Uterus (tissue), 4 donors: ENCODE data around the gene E2F2. TPM values are rescaled to one million over a fixed set of nuclear protein-coding genes. Genes with fewer than 3 reads are reported as not detected.

Source experiments
- DNase-seq, 2 donors: peaks; one replicate each; pipeline ENCODE4 v3.0.0-alpha.2; 2019 to 2020
- H3K27ac ChIP-seq, 2 donors: fragments of 200-600 bp; sonication (generic); 1 replicate in 1 of 2; 2 replicates in 1 of 2; pipeline ENCODE4 v1.5.1; 2016 to 2018
- H3K27me3 ChIP-seq, 2 donors: fragments of 200-600 bp; sonication (generic); one replicate each; pipeline ENCODE4 v1.5.1; 2018 to 2019; ENCODE audit warnings: control low read depth in 1 of 2
- H3K36me3 ChIP-seq, 2 donors: fragments of 200-600 bp; sonication (generic); one replicate each; pipeline ENCODE4 v1.5.1; 2019; ENCODE audit warnings: control low read depth in 1 of 2
- H3K4me1 ChIP-seq, 2 donors: fragments of 200-600 bp; sonication (generic); one replicate each; pipeline ENCODE4 v1.5.1; 2018 to 2019; ENCODE audit warnings: control low read depth in 1 of 2
- H3K4me3 ChIP-seq, 2 donors: fragments of 200-600 bp; sonication (generic); 1 replicate in 1 of 2; 2 replicates in 1 of 2; pipeline ENCODE4 v1.5.1; 2018 to 2019; ENCODE audit warnings: mild to moderate bottlenecking in 1 of 2
- H3K9me3 ChIP-seq, 2 donors: fragments of 200-600 bp; sonication (generic); one replicate each; pipeline ENCODE4 v1.5.1; 2019; ENCODE audit warnings: control low read depth in 1 of 2
- POLR2A ChIP-seq, 2 donors: fragments of 450-650 bp; IDR thresholded peaks; one replicate each; pipeline ENCODE4 v1.6.1; 2016; ENCODE audit warnings: antibody characterized with exemption in 2 of 2, mild to moderate bottlenecking in 1 of 2, moderate library complexity in 1 of 2
- intact Hi-C: fragments of 100-400 bp; cut with DNase I; formaldehyde crosslinking; loops from one replicate; pipeline ENCODE4 v1.15.1; 2023; ENCODE audit warnings: low total_unique reads
- total RNA-seq, 4 donors: library from RNA; depleted of rRNA in 3 of 4; stranded (reverse); fragments of >200 nt in 3 of 4; gene quantifications; one replicate each; pipeline versions ENCODE4 v1.1.0 to v1.2.4, GENCODE V29; 2014 to 2023
- TF ChIP-seq, protein P1 (sequence below), 4 experiments: fragments of 200-600 bp in 2 of 4; fragments of 450-650 bp in 2 of 4; sonication (generic) in 2 of 4; IDR thresholded peaks; one replicate each; pipeline ENCODE4 v1.5.1; 2016 to 2019; ENCODE audit warnings: antibody characterized with exemption in 4 of 4, mild to moderate bottlenecking in 2 of 4, moderate library complexity in 1 of 4
- donor health status: DM: yes; HTN: yes; CAD: no.

The E2F2 gene
- total RNA-seq, 4 donors from 2014 or later, result 0.12 to 4.4 TPM; not detected in 2

DNA sequence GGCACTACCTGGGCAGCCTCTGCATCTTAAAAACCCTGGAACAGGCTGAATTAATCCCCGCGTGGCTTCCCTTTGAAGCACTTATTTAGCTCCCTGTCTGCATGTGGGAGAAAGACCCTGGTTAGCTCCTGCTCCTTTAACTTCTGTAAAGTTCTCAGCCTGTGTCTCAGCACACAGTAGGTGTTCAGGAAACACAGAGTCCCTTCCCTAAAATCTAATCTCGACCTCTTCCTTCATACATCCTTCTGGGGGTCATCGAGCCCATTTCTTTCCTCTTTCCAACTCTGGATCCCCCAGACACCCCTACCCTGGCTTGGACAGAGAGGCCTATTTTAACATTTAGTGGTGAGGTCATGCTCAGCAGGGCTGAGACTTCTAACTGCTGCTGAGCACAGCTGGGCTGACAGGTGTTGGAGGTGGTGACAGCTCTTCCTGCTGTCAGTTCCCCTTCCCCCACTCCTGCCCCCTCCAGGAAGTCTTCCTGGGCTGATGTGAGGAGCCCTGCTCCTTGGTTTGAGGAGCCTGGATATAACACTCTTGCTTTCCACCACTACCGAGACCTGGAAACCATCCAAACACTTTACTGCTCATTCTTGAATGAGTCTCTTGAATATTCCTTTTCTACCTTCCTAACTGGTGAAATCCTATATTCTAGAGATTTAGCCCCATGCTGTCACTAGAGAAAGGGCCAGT is 5.3 kb downstream of the E2F2 start:
- H3K27me3 ChIP-seq, result no peaks in the 10 kb centered on the region
- intact Hi-C loops, result loop anchor here (2.0 kb wide), 1 partner anchor 15 kb away; no protein-coding TSS in a partner anchor
- H3K27ac ChIP-seq, result no peak overlapping the region
- H3K36me3 ChIP-seq, result no peaks in the 10 kb centered on the region
- peaks cover 0 to 6% of the 10 kb centered on the region in 2 donors for H3K4me1 ChIP-seq
- no peak overlapping the region for H3K4me3 ChIP-seq
- DNase-seq, result no peak
- no peaks in the 10 kb centered on the region for H3K9me3 ChIP-seq
- no peak for TF ChIP-seq POLR2A (IDR thresholded peaks at IDR 0.05)
- TF ChIP-seq, protein P1, sequence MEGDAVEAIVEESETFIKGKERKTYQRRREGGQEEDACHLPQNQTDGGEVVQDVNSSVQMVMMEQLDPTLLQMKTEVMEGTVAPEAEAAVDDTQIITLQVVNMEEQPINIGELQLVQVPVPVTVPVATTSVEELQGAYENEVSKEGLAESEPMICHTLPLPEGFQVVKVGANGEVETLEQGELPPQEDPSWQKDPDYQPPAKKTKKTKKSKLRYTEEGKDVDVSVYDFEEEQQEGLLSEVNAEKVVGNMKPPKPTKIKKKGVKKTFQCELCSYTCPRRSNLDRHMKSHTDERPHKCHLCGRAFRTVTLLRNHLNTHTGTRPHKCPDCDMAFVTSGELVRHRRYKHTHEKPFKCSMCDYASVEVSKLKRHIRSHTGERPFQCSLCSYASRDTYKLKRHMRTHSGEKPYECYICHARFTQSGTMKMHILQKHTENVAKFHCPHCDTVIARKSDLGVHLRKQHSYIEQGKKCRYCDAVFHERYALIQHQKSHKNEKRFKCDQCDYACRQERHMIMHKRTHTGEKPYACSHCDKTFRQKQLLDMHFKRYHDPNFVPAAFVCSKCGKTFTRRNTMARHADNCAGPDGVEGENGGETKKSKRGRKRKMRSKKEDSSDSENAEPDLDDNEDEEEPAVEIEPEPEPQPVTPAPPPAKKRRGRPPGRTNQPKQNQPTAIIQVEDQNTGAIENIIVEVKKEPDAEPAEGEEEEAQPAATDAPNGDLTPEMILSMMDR (IDR thresholded peaks at IDR 0.05), result no peak

- intact Hi-C loops, result loop anchor here (2.0 kb wide), 1 partner anchor 16 kb away; no protein-coding TSS in a partner anchor
- Histone ChIP-seq H3K27me3 (no peaks in the 10 kb centered on the region), H3K27ac (no peak overlapping the region), H3K9me3 (no peaks in the 10 kb centered on the region), H3K36me3 (no peaks in the 10 kb centered on the region), H3K4me3 (no peak overlapping the region), H3K4me1 (no peaks in the 10 kb centered on the region)
- DNase-seq, result no peak
- no peak for TF ChIP-seq POLR2A (IDR thresholded peaks at IDR 0.05)
- TF ChIP-seq, protein P1 (IDR thresholded peaks at IDR 0.05), result no peak
These were observed 6.2 kb downstream of the E2F2 start for GRCh38 chr1:23524716-23525401.

DNA sequence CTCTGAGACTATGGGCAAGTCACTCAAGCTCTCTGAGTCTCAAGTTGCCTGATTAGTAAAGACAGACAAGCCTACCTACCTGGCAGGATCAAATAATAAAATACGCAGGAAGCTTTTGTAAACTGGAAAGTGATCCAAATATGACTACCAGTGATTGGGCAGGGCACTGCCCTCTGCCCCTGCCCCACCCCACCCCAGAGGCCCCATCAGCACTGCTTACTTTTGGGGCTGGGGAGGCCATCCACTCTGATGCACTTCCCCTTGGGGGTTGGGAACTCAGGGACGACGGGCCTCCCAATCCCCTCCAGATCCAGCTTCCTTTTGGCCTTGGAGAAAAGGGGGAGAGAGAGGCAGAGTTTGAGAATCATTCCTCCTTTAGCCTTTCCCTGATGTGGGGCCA is 6.9 kb downstream of the E2F2 start:
- H3K9me3 ChIP-seq, result no peaks in the 10 kb centered on the region
- intact Hi-C loops, result loop anchor here (2.0 kb wide), 1 partner anchor 17 kb away; no protein-coding TSS in a partner anchor

GRCh38 chr1:23522244-23522982 is 8.6 kb downstream of the E2F2 start:
- Histone ChIP-seq H3K27me3 (no peaks in the 10 kb centered on the region), H3K4me1 (no peaks in the 10 kb centered on the region), H3K4me3 (no peak overlapping the region), H3K27ac (no peak overlapping the region), H3K36me3 (no peaks in the 10 kb centered on the region), H3K9me3 (no peaks in the 10 kb centered on the region)
- no peak for TF ChIP-seq POLR2A (IDR thresholded peaks at IDR 0.05)
- TF ChIP-seq, protein P1 (IDR thresholded peaks at IDR 0.05), result no peak
- DNase-seq, result no peak
- intact Hi-C loops, result no loop called here

More for the DNA sequence above, 6.9 kb downstream of the E2F2 start:
- TF ChIP-seq POLR2A (IDR thresholded peaks at IDR 0.05), result no peak
- TF ChIP-seq, protein P1 (IDR thresholded peaks at IDR 0.05), result no peak
- no peak overlapping the region for H3K27ac ChIP-seq
- no peaks in the 10 kb centered on the region for H3K36me3 ChIP-seq
- H3K4me1 ChIP-seq, result no peaks in the 10 kb centered on the region
- H3K27me3 ChIP-seq, result no peaks in the 10 kb centered on the region
- DNase-seq, result no peak
- H3K4me3 ChIP-seq, result no peak overlapping the region
